Muscle of arm (tissue), 12 donors: Measurements from ENCODE around the gene KLK12. TPM values are rescaled to one million over a fixed set of nuclear protein-coding genes. Genes with fewer than 3 reads are reported as not detected.

Source experiments
- DNase-seq: peaks from one replicate; pipeline ENCODE4 v3.0.0-alpha.2; 2013
- polyA plus RNA-seq, 12 donors: library from polyadenylated mRNA; unstranded; fragments of 120-200 nt; gene quantifications; one replicate each; pipeline ENCODE4 v1.2.1, GENCODE V29; 2013; ENCODE audit not compliant: insufficient read length in 12 of 12

KLK12 gene
- polyA plus RNA-seq, 12 donors = not detected

DNA sequence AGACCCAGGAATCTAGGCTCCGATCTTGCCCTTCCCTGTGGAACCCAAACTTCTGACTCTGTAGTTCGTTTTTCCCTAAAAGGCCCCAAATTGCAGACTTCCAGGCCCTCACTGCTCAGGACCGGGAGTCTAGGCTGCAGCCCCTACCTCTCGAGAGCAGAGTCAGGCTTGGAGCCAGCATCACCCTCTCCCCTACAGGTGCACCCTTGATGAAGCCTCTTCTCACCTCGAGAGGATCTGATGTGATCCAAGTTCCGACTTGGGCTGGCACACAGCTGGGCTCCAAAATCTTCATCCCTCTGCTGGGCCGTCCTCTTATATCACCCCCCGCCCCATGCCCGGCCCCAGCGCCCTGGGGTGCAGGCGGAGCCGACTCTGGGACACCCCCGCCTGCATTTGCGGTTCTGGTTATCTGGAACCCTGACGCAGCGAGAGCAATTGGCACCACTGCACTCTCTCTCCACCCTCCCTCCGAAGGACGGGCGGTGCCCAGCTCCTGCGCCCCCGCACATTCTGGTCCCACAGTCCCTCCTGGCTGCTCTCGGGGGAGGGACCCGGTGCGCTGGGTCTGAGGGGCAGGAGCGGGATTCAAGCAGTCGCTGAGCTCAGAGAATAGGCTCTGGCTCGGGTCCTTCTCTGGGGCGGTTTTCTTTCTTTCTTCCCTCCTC lies 51.0 kb downstream of the KLK12 start, which contains the start of gene KLK7:
TSS of gene KLK7 (minus strand) at position 293 of the 668 bp plus-strand sequence. CDS start 1,518 bp downstream, outside the sequence.
- no peak for DNase-seq

DNA sequence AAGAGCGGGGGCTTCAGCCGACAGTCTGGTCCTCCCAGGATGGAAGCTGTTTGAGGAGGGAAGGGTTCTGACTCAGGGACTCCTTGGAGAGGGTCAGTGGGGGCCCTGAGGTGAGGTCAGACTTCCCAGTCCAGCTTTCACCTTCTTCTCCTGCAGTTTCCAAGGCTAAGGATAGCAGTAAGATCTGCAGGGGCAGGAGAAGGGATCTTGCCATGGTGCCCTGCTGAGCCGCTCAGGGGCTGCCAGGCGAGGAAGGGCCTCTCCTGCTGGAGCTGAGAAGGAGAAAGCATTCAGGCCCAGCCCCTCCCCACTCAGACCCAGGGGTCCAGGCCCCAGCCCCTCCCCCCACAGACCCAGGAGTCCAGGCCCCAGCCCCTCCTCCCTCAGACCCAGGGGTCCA lies 52.6 kb downstream of the KLK12 start:
- DNase-seq = no peak

DNA sequence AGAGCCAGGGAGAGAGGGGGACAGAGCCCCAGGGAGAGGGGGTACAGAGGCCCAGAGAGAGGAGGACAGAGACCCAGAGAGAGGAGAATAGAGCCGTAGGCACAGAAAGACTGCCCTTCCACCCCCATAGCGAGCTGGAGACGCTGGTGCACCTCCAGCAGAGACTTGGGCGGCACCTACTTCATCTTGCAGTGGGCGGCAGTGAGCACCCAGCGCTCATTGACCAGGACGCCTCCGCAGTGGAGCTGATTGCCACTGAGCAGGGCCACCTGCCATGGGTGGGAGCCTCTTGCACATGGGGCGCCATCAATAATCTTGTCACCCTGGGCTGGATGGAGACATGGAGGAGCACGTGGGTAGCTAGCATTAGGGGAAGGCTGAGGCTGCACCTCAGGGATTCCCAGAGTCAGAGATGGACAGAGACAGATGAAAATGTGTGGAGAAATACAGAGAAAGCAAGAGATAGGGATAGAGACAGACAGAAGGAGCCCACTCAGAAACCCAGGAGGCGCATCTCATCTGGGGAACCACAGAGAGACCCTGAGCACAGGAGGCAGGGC lies 53.1 kb downstream of the KLK12 start:
- no peak for DNase-seq

DNA sequence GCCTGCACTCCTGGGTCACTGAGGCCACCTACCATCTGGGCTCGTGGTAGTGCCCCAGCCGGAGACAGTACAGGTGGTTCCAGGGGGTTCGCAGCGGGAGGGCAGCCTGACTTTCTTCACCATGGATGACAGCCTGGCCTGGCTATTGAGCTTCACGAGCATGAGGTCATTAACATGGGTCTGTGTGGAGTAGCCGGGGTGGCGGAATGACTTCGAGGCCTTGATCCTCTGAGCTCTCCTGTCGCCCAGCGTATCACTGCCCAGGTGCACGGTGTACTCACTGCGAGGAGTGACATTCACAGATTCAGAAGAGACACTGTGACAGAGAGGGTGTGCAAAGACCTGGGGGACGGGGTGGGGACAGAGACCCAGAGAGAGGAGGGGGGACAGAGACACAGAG lies 54.6 kb downstream of the KLK12 start:
- no peak for DNase-seq

DNA sequence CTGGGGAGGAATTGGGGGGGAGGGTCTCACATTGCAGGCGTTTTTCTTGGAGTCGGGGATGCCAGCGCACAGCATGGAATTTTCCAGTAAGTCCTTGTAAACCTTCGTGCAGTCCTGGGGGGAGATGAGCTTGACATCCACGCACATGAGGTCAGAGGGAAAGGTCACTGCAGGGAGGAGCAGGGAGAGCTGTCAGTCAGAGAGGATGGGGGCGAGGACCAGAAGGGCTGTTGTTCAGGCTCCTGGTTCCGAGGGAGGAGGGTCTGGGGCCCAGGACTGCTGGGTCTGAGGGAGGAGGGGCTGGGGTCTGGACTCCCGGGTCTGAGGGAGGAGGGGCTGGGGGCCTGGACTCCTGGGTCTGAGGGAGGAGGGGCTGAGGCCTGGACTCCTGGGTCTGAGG lies 55.0 kb downstream of the KLK12 start:
- DNase-seq = no peak

Other genes with a start within 250 kb of the KLK12 start
- under 1 TPM in 2 of 12 donors, not detected in 10; 0.28 to 0.29 TPM for gene ACP4, start 244.6 kb downstream of the KLK12 start, polyA plus RNA-seq
- gene KLK1, start 211.2 kb downstream of the KLK12 start, polyA plus RNA-seq = 10 to 100 TPM in 1 of 12 donors, 1 to 10 TPM in 3, under 1 TPM in 3, not detected in 5; 0.18 to 17.9 (median 1.0) TPM
- not detected for gene KLK15, start 201.4 kb downstream of the KLK12 start, polyA plus RNA-seq
- 1 to 10 TPM in 1 of 12 donors, not detected in 11; 9.4 TPM for gene KLK3, start 180.1 kb downstream of the KLK12 start, polyA plus RNA-seq
- under 1 TPM in 1 of 12 donors, not detected in 11; 0.20 TPM for gene KLK2, start 161.6 kb downstream of the KLK12 start, polyA plus RNA-seq
- under 1 TPM in 1 of 12 donors, not detected in 11; 0.21 TPM for gene KLK4, start 123.6 kb downstream of the KLK12 start, polyA plus RNA-seq
- gene KLK5, start 82.0 kb downstream of the KLK12 start, polyA plus RNA-seq = under 1 TPM in 1 of 12 donors, not detected in 11; 0.32 TPM
- under 1 TPM in 4 of 12 donors, not detected in 8; 0.22 to 0.50 (median 0.39) TPM for gene KLK6, start 65.4 kb downstream of the KLK12 start, polyA plus RNA-seq
- under 1 TPM in 8 of 12 donors, not detected in 4; 0.07 to 0.66 (median 0.14) TPM for gene KLK7, start 51.1 kb downstream of the KLK12 start, polyA plus RNA-seq
- 1 to 10 TPM in 3 of 12 donors, not detected in 9; 1.0 to 2.3 (median 1.8) TPM for gene KLK8, start 33.4 kb downstream of the KLK12 start, polyA plus RNA-seq
- gene KLK10, start 15.3 kb downstream of the KLK12 start, polyA plus RNA-seq = 1 to 10 TPM in 1 of 12 donors, under 1 TPM in 7, not detected in 4; 0.05 to 2.1 (median 0.19) TPM
- 1 to 10 TPM in 3 of 12 donors, not detected in 9; 2.0 to 9.1 (median 3.5) TPM for gene KLK11, start 8.4 kb downstream of the KLK12 start, polyA plus RNA-seq
- gene KLK13, start 30.1 kb upstream of the KLK12 start, polyA plus RNA-seq = 1 to 10 TPM in 1 of 12 donors, under 1 TPM in 2, not detected in 9; 0.48 to 1.5 (median 0.61) TPM
- gene KLK14, start 47.9 kb upstream of the KLK12 start, polyA plus RNA-seq = under 1 TPM in 9 of 12 donors, not detected in 3; 0.12 to 0.80 (median 0.21) TPM
- gene CTU1, start 73.4 kb upstream of the KLK12 start, polyA plus RNA-seq = 1 to 10 TPM in 11 of 12 donors, not detected in 1; 1.1 to 5.1 (median 2.2) TPM
- gene SIGLEC9, start 89.9 kb upstream of the KLK12 start, polyA plus RNA-seq = 1 to 10 TPM in 4 of 12 donors, under 1 TPM in 6, not detected in 2; 0.41 to 2.3 (median 0.87) TPM
- gene SIGLEC7, start 107.3 kb upstream of the KLK12 start, polyA plus RNA-seq = 1 to 10 TPM in 1 of 12 donors, under 1 TPM in 9, not detected in 2; 0.19 to 1.8 (median 0.53) TPM
- 1 to 10 TPM in 10 of 12 donors, not detected in 2; 1.4 to 6.3 (median 3.0) TPM for gene CD33, start 190.1 kb upstream of the KLK12 start, polyA plus RNA-seq
- gene SIGLECL1, start 216.1 kb upstream of the KLK12 start, polyA plus RNA-seq = not detected